ENCODE results near the gene STON2. TPM values are rescaled to one million over a fixed set of nuclear protein-coding genes. Genes with fewer than 3 reads are reported as not detected.

STON2 gene
- total and polyA plus RNA-seq, 7 donors, result 4.8 to 147 (median 37.4) TPM

- H3K4me1 ChIP-seq, result peaks cover 35% of the 10 kb centered on the region
- no peaks in the 10 kb centered on the region for H3K9me3 ChIP-seq
- H3K27ac ChIP-seq, result peak overlapping the region; percentile 34
- H3K27me3 ChIP-seq (ENCODE audit: insufficient read depth in 3 of 3, low read length in 2 of 3), result no peaks in the 10 kb centered on the region
- TF ChIP-seq CTCF (IDR thresholded peaks at IDR 0.05), result no peak
- H3K4me3 ChIP-seq, result peak overlapping the region; percentile 3
- WGBS, 3 donors, result 21 to 24% (median 22%) methylated on average over 8 of the region's 8 CpGs
- intact Hi-C loops (cut with DNase I), result no loop called here
- H3K36me3 ChIP-seq (ENCODE audit: insufficient read depth in 1 of 2, low read depth in 1 of 2), result peaks cover 0 to 5% of the 10 kb centered on the region in 2 donors
- ATAC-seq, result peak; percentile 73 to 84 (median 75)
- peak; percentile 49 to 72 for DNase-seq
Observed at GRCh38 chr14:81427348-81428058, 27.4 kb upstream of the STON2 start.

- peak; percentile 60 to 79 for DNase-seq
- intact Hi-C loops (cut with DNase I), result no loop called here
- Histone ChIP-seq H3K27ac (peak overlapping the region; percentile 44), H3K4me1 (peaks cover 15% of the 10 kb centered on the region), H3K27me3 (ENCODE audit: insufficient read depth in 3 of 3, low read length in 2 of 3) (no peaks in the 10 kb centered on the region), H3K9me3 (no peaks in the 10 kb centered on the region), H3K4me3 (no peak overlapping the region), H3K36me3 (ENCODE audit: insufficient read depth in 1 of 2, low read depth in 1 of 2) (peaks cover 0 to 11% of the 10 kb centered on the region in 2 donors)
- WGBS, 3 donors, result 10 to 20% (median 15%) methylated on average over 6 of the region's 6 CpGs
- peak; percentile 33 to 62 (median 48) for ATAC-seq
- no peak for TF ChIP-seq CTCF (IDR thresholded peaks at IDR 0.05)
Observed at GRCh38 chr14:81423504-81423903, 23.4 kb upstream of the STON2 start.

- H3K27ac ChIP-seq, result no peak overlapping the region
- no peak overlapping the region for H3K4me3 ChIP-seq
- H3K27me3 ChIP-seq (ENCODE audit: insufficient read depth in 3 of 3, low read length in 2 of 3), result no peaks in the 10 kb centered on the region
- intact Hi-C loops (cut with DNase I), result no loop called here
- no peaks in the 10 kb centered on the region for H3K9me3 ChIP-seq
- ATAC-seq (no peak), DNase-seq (no peak)
- peaks cover 0 to 6% of the 10 kb centered on the region in 2 donors for H3K36me3 ChIP-seq (ENCODE audit: insufficient read depth in 1 of 2, low read depth in 1 of 2)
- no peak for TF ChIP-seq CTCF (IDR thresholded peaks at IDR 0.05)
- 83 to 90% (median 89%) methylated on average over 3 of the region's 3 CpGs for WGBS, 3 donors
- peaks cover 2% of the 10 kb centered on the region for H3K4me1 ChIP-seq
Observed at GRCh38 chr14:81418057-81418790, 18.1 kb upstream of the STON2 start.

GRCh38 chr14:81416981-81417380, 16.9 kb upstream of the STON2 start:
- Histone ChIP-seq H3K36me3 (ENCODE audit: insufficient read depth in 1 of 2, low read depth in 1 of 2) (peaks cover 0 to 6% of the 10 kb centered on the region in 2 donors), H3K4me1 (no peaks in the 10 kb centered on the region), H3K27me3 (ENCODE audit: insufficient read depth in 3 of 3, low read length in 2 of 3) (no peaks in the 10 kb centered on the region), H3K27ac (no peak overlapping the region), H3K9me3 (no peaks in the 10 kb centered on the region), H3K4me3 (no peak overlapping the region)
- intact Hi-C loops (cut with DNase I), result no loop called here
- DNase-seq, result no peak
- no peak for ATAC-seq
- TF ChIP-seq CTCF (IDR thresholded peaks at IDR 0.05), result no peak
- WGBS, 3 donors, result 79 to 91% (median 90%) methylated on average over 7 of the region's 7 CpGs
